Gastrocnemius medialis (tissue), 4 donors: ENCODE measurements around the gene WDFY4.

ENCODE experiments used
- CTCF ChIP-seq, 5 experiments: fragments of 450-650 bp in 3 of 5; fragments of 200-600 bp in 2 of 5; sonication (generic) in 2 of 5; IDR thresholded peaks in 4 of 5; conservative IDR thresholded peaks in 1 of 5; 1 replicate in 4 of 5; 2 replicates in 1 of 5; pipeline ENCODE4 v1.5.1; 2016 to 2019; ENCODE audit warnings: antibody characterized with exemption in 5 of 5, mild to moderate bottlenecking in 3 of 5, moderate library complexity in 3 of 5
- POLR2A ChIP-seq, 2 donors: fragments of 450-650 bp; IDR thresholded peaks; one replicate each; pipeline ENCODE4 v1.6.1; 2017; ENCODE audit warnings: antibody characterized with exemption in 2 of 2, mild to moderate bottlenecking in 2 of 2, moderate library complexity in 2 of 2

- TF ChIP-seq POLR2A (IDR thresholded peaks at IDR 0.05) = no peak
- no peak for TF ChIP-seq CTCF (IDR thresholded peaks at IDR 0.05 in 4 of 5, conservative IDR thresholded peaks at IDR 0.05 in 1 of 5)
Observed at GRCh38 chr10:48804740-48805182, 120.1 kb downstream of the WDFY4 start.
